ENCODE results near the gene GLCCI1. TPM values are rescaled to one million over a fixed set of nuclear protein-coding genes. Genes with fewer than 3 reads are reported as not detected.

GLCCI1 gene
- polyA plus RNA-seq, 2 donors = 1.4 to 2.2 TPM

- Histone ChIP-seq H3K27ac (ENCODE audit: low read depth in 2 of 2, low read length in 1 of 2) (no peak overlapping the region), H3K4me3 (ENCODE audit: low read depth in 1 of 2, low read length in 2 of 2) (no peak overlapping the region), H3K4me1 (ENCODE audit: control insufficient read depth in 2 of 2, insufficient read depth in 2 of 2, low read length in 1 of 2) (no peaks in the 10 kb centered on the region), H3K9me3 (ENCODE audit: control insufficient read depth in 2 of 2, insufficient read depth in 1 of 2, low read depth in 1 of 2, low read length in 1 of 2) (no peaks in the 10 kb centered on the region), H3K36me3 (ENCODE audit: control insufficient read depth in 2 of 2, insufficient read depth in 2 of 2, low read length in 1 of 2) (no peaks in the 10 kb centered on the region), H3K27me3 (ENCODE audit: control insufficient read depth in 1 of 2, insufficient read depth in 2 of 2, low read length in 2 of 2) (no peaks in the 10 kb centered on the region)
- 45 to 47% methylated on average over 1 of the region's 1 CpG for WGBS, 2 donors
Observed at GRCh38 chr7:8000315-8000941, 31.8 kb downstream of the GLCCI1 start.

- H3K27me3 ChIP-seq (ENCODE audit: control insufficient read depth in 1 of 2, insufficient read depth in 2 of 2, low read length in 2 of 2) = no peaks in the 10 kb centered on the region
- 70 to 82% methylated on average over 3 of the region's 3 CpGs for WGBS, 2 donors
- H3K4me3 ChIP-seq (ENCODE audit: low read depth in 1 of 2, low read length in 2 of 2) = no peak overlapping the region
- H3K4me1 ChIP-seq (ENCODE audit: control insufficient read depth in 2 of 2, insufficient read depth in 2 of 2, low read length in 1 of 2) = no peaks in the 10 kb centered on the region
- peaks cover 0 to 3% of the 10 kb centered on the region in 2 donors for H3K36me3 ChIP-seq (ENCODE audit: control insufficient read depth in 2 of 2, insufficient read depth in 2 of 2, low read length in 1 of 2)
- H3K9me3 ChIP-seq (ENCODE audit: control insufficient read depth in 2 of 2, insufficient read depth in 1 of 2, low read depth in 1 of 2, low read length in 1 of 2) = no peaks in the 10 kb centered on the region
- no peak overlapping the region for H3K27ac ChIP-seq (ENCODE audit: low read depth in 2 of 2, low read length in 1 of 2)
Observed at GRCh38 chr7:8003077-8003476, 34.5 kb downstream of the GLCCI1 start.

- H3K27me3 ChIP-seq (ENCODE audit: control insufficient read depth in 1 of 2, insufficient read depth in 2 of 2, low read length in 2 of 2) = no peaks in the 10 kb centered on the region
- peaks cover 0 to 3% of the 10 kb centered on the region in 2 donors for H3K36me3 ChIP-seq (ENCODE audit: control insufficient read depth in 2 of 2, insufficient read depth in 2 of 2, low read length in 1 of 2)
- 54 to 68% methylated on average over 1 of the region's 1 CpG for WGBS, 2 donors
- H3K4me1 ChIP-seq (ENCODE audit: control insufficient read depth in 2 of 2, insufficient read depth in 2 of 2, low read length in 1 of 2) = no peaks in the 10 kb centered on the region
- no peak overlapping the region for H3K4me3 ChIP-seq (ENCODE audit: low read depth in 1 of 2, low read length in 2 of 2)
- H3K27ac ChIP-seq (ENCODE audit: low read depth in 2 of 2, low read length in 1 of 2) = no peak overlapping the region
- no peaks in the 10 kb centered on the region for H3K9me3 ChIP-seq (ENCODE audit: control insufficient read depth in 2 of 2, insufficient read depth in 1 of 2, low read depth in 1 of 2, low read length in 1 of 2)
Observed at GRCh38 chr7:8005279-8005678, 36.7 kb downstream of the GLCCI1 start.

GRCh38 chr7:8014399-8014798 is 45.8 kb downstream of the GLCCI1 start:
- H3K4me1 ChIP-seq (ENCODE audit: control insufficient read depth in 2 of 2, insufficient read depth in 2 of 2, low read length in 1 of 2) = no peaks in the 10 kb centered on the region

GRCh38 chr7:8015100-8015745 is 46.6 kb downstream of the GLCCI1 start:
- H3K4me3 ChIP-seq (ENCODE audit: low read depth in 1 of 2, low read length in 2 of 2) = no peak overlapping the region
- no peaks in the 10 kb centered on the region for H3K4me1 ChIP-seq (ENCODE audit: control insufficient read depth in 2 of 2, insufficient read depth in 2 of 2, low read length in 1 of 2)
- 78 to 90% methylated on average over 1 of the region's 1 CpG for WGBS, 2 donors
- no peaks in the 10 kb centered on the region for H3K27me3 ChIP-seq (ENCODE audit: control insufficient read depth in 1 of 2, insufficient read depth in 2 of 2, low read length in 2 of 2)
- no peak overlapping the region for H3K27ac ChIP-seq (ENCODE audit: low read depth in 2 of 2, low read length in 1 of 2)
- no peaks in the 10 kb centered on the region for H3K36me3 ChIP-seq (ENCODE audit: control insufficient read depth in 2 of 2, insufficient read depth in 2 of 2, low read length in 1 of 2)
- H3K9me3 ChIP-seq (ENCODE audit: control insufficient read depth in 2 of 2, insufficient read depth in 1 of 2, low read depth in 1 of 2, low read length in 1 of 2) = no peaks in the 10 kb centered on the region

More at GRCh38 chr7:8014399-8014798, 45.8 kb downstream of the GLCCI1 start:
- no peaks in the 10 kb centered on the region for H3K27me3 ChIP-seq (ENCODE audit: control insufficient read depth in 1 of 2, insufficient read depth in 2 of 2, low read length in 2 of 2)
- H3K36me3 ChIP-seq (ENCODE audit: control insufficient read depth in 2 of 2, insufficient read depth in 2 of 2, low read length in 1 of 2) = no peaks in the 10 kb centered on the region
- no peak overlapping the region for H3K27ac ChIP-seq (ENCODE audit: low read depth in 2 of 2, low read length in 1 of 2)
- no peaks in the 10 kb centered on the region for H3K9me3 ChIP-seq (ENCODE audit: control insufficient read depth in 2 of 2, insufficient read depth in 1 of 2, low read depth in 1 of 2, low read length in 1 of 2)
- no peak overlapping the region for H3K4me3 ChIP-seq (ENCODE audit: low read depth in 1 of 2, low read length in 2 of 2)

GRCh38 chr7:8015746-8016120 is 47.1 kb downstream of the GLCCI1 start:
- no peaks in the 10 kb centered on the region for H3K36me3 ChIP-seq (ENCODE audit: control insufficient read depth in 2 of 2, insufficient read depth in 2 of 2, low read length in 1 of 2)
- no peak overlapping the region for H3K27ac ChIP-seq (ENCODE audit: low read depth in 2 of 2, low read length in 1 of 2)
- WGBS, 2 donors = 91 to 98% methylated on average over 4 of the region's 4 CpGs
- no peak overlapping the region for H3K4me3 ChIP-seq (ENCODE audit: low read depth in 1 of 2, low read length in 2 of 2)
- no peaks in the 10 kb centered on the region for H3K4me1 ChIP-seq (ENCODE audit: control insufficient read depth in 2 of 2, insufficient read depth in 2 of 2, low read length in 1 of 2)
- H3K9me3 ChIP-seq (ENCODE audit: control insufficient read depth in 2 of 2, insufficient read depth in 1 of 2, low read depth in 1 of 2, low read length in 1 of 2) = no peaks in the 10 kb centered on the region
- H3K27me3 ChIP-seq (ENCODE audit: control insufficient read depth in 1 of 2, insufficient read depth in 2 of 2, low read length in 2 of 2) = no peaks in the 10 kb centered on the region

- Histone ChIP-seq H3K9me3 (ENCODE audit: control insufficient read depth in 2 of 2, insufficient read depth in 1 of 2, low read depth in 1 of 2, low read length in 1 of 2) (no peaks in the 10 kb centered on the region), H3K36me3 (ENCODE audit: control insufficient read depth in 2 of 2, insufficient read depth in 2 of 2, low read length in 1 of 2) (no peaks in the 10 kb centered on the region), H3K27ac (ENCODE audit: low read depth in 2 of 2, low read length in 1 of 2) (no peak overlapping the region), H3K27me3 (ENCODE audit: control insufficient read depth in 1 of 2, insufficient read depth in 2 of 2, low read length in 2 of 2) (no peaks in the 10 kb centered on the region), H3K4me3 (ENCODE audit: low read depth in 1 of 2, low read length in 2 of 2) (no peak overlapping the region), H3K4me1 (ENCODE audit: control insufficient read depth in 2 of 2, insufficient read depth in 2 of 2, low read length in 1 of 2) (no peaks in the 10 kb centered on the region)
- WGBS, 2 donors = 88 to 96% methylated on average over 1 of the region's 1 CpG
Observed at GRCh38 chr7:8017423-8017822, 48.8 kb downstream of the GLCCI1 start.

- no peak overlapping the region for H3K4me3 ChIP-seq (ENCODE audit: low read depth in 1 of 2, low read length in 2 of 2)
- 86 to 88% methylated on average over 1 of the region's 1 CpG for WGBS, 2 donors
- no peak overlapping the region for H3K27ac ChIP-seq (ENCODE audit: low read depth in 2 of 2, low read length in 1 of 2)
- no peaks in the 10 kb centered on the region for H3K27me3 ChIP-seq (ENCODE audit: control insufficient read depth in 1 of 2, insufficient read depth in 2 of 2, low read length in 2 of 2)
- no peaks in the 10 kb centered on the region for H3K36me3 ChIP-seq (ENCODE audit: control insufficient read depth in 2 of 2, insufficient read depth in 2 of 2, low read length in 1 of 2)
- H3K9me3 ChIP-seq (ENCODE audit: control insufficient read depth in 2 of 2, insufficient read depth in 1 of 2, low read depth in 1 of 2, low read length in 1 of 2) = no peaks in the 10 kb centered on the region
- no peaks in the 10 kb centered on the region for H3K4me1 ChIP-seq (ENCODE audit: control insufficient read depth in 2 of 2, insufficient read depth in 2 of 2, low read length in 1 of 2)
Observed at GRCh38 chr7:8018961-8019360, 50.4 kb downstream of the GLCCI1 start.

GRCh38 chr7:8022628-8023027 is 54.0 kb downstream of the GLCCI1 start:
- 95 to 98% methylated on average over 1 of the region's 1 CpG for WGBS, 2 donors
- peaks cover 0 to 2% of the 10 kb centered on the region in 2 donors for H3K9me3 ChIP-seq (ENCODE audit: control insufficient read depth in 2 of 2, insufficient read depth in 1 of 2, low read depth in 1 of 2, low read length in 1 of 2)
- no peaks in the 10 kb centered on the region for H3K27me3 ChIP-seq (ENCODE audit: control insufficient read depth in 1 of 2, insufficient read depth in 2 of 2, low read length in 2 of 2)
- H3K4me1 ChIP-seq (ENCODE audit: control insufficient read depth in 2 of 2, insufficient read depth in 2 of 2, low read length in 1 of 2) = no peaks in the 10 kb centered on the region
- no peak overlapping the region for H3K4me3 ChIP-seq (ENCODE audit: low read depth in 1 of 2, low read length in 2 of 2)
- H3K36me3 ChIP-seq (ENCODE audit: control insufficient read depth in 2 of 2, insufficient read depth in 2 of 2, low read length in 1 of 2) = peaks cover 0 to 3% of the 10 kb centered on the region in 2 donors
- no peak overlapping the region for H3K27ac ChIP-seq (ENCODE audit: low read depth in 2 of 2, low read length in 1 of 2)

GRCh38 chr7:8035192-8035591 is 66.6 kb downstream of the GLCCI1 start:
- no peaks in the 10 kb centered on the region for H3K9me3 ChIP-seq (ENCODE audit: control insufficient read depth in 2 of 2, insufficient read depth in 1 of 2, low read depth in 1 of 2, low read length in 1 of 2)
- H3K36me3 ChIP-seq (ENCODE audit: control insufficient read depth in 2 of 2, insufficient read depth in 2 of 2, low read length in 1 of 2) = peaks cover 0 to 4% of the 10 kb centered on the region in 2 donors
- no peak overlapping the region for H3K27ac ChIP-seq (ENCODE audit: low read depth in 2 of 2, low read length in 1 of 2)
- WGBS, 2 donors = 93 to 97% methylated on average over 4 of the region's 4 CpGs
- peaks cover 0 to 3% of the 10 kb centered on the region in 2 donors for H3K4me1 ChIP-seq (ENCODE audit: control insufficient read depth in 2 of 2, insufficient read depth in 2 of 2, low read length in 1 of 2)
- H3K27me3 ChIP-seq (ENCODE audit: control insufficient read depth in 1 of 2, insufficient read depth in 2 of 2, low read length in 2 of 2) = no peaks in the 10 kb centered on the region
- H3K4me3 ChIP-seq (ENCODE audit: low read depth in 1 of 2, low read length in 2 of 2) = no peak overlapping the region
